ENCODE data around the gene ANO1. TPM values are rescaled to one million over a fixed set of nuclear protein-coding genes. Genes with fewer than 3 reads are reported as not detected.

ANO1 gene
- total RNA-seq: 1 to 10 TPM; 1.5 to 8.7 (median 4.6) TPM

- TF ChIP-seq, protein P1, sequence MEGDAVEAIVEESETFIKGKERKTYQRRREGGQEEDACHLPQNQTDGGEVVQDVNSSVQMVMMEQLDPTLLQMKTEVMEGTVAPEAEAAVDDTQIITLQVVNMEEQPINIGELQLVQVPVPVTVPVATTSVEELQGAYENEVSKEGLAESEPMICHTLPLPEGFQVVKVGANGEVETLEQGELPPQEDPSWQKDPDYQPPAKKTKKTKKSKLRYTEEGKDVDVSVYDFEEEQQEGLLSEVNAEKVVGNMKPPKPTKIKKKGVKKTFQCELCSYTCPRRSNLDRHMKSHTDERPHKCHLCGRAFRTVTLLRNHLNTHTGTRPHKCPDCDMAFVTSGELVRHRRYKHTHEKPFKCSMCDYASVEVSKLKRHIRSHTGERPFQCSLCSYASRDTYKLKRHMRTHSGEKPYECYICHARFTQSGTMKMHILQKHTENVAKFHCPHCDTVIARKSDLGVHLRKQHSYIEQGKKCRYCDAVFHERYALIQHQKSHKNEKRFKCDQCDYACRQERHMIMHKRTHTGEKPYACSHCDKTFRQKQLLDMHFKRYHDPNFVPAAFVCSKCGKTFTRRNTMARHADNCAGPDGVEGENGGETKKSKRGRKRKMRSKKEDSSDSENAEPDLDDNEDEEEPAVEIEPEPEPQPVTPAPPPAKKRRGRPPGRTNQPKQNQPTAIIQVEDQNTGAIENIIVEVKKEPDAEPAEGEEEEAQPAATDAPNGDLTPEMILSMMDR (IDR thresholded peaks at IDR 0.05; ENCODE audit: low read depth): no peak
Observed at GRCh38 chr11:70078095-70078780, at the start of gene ANO1. TSS of gene ANO1 (plus strand) at chr11:70078317. CDS start at chr11:70078607, 290 bp downstream.

- TF ChIP-seq, protein P1 (IDR thresholded peaks at IDR 0.05; ENCODE audit: low read depth): no peak
Observed at GRCh38 chr11:70029115-70029860, 48.8 kb upstream of the ANO1 start.

- TF ChIP-seq, protein P1 (IDR thresholded peaks at IDR 0.05; ENCODE audit: low read depth): no peak
Observed at GRCh38 chr11:70029861-70030380, 48.2 kb upstream of the ANO1 start.

DNA sequence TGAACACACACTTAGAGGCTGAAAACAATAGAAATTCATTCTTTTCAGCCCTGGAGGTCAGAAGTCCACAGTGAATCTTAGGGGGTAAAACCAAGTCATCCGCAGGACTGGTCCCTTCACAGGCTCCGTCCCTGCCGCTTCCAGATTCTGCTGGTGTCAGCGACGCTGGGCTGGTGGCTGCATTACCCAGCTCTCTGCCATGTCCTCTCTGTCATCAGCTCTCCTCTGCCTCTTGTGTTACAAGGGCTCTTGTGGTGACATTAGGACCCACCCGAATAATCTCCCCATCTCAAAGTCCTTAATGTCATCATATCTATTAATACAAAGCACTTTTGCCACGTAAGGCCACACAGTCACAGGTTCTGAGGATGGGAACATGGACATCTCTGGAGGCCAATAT, 47.7 kb upstream of the ANO1 start:
- TF ChIP-seq, protein P1 (IDR thresholded peaks at IDR 0.05; ENCODE audit: low read depth): no peak

DNA sequence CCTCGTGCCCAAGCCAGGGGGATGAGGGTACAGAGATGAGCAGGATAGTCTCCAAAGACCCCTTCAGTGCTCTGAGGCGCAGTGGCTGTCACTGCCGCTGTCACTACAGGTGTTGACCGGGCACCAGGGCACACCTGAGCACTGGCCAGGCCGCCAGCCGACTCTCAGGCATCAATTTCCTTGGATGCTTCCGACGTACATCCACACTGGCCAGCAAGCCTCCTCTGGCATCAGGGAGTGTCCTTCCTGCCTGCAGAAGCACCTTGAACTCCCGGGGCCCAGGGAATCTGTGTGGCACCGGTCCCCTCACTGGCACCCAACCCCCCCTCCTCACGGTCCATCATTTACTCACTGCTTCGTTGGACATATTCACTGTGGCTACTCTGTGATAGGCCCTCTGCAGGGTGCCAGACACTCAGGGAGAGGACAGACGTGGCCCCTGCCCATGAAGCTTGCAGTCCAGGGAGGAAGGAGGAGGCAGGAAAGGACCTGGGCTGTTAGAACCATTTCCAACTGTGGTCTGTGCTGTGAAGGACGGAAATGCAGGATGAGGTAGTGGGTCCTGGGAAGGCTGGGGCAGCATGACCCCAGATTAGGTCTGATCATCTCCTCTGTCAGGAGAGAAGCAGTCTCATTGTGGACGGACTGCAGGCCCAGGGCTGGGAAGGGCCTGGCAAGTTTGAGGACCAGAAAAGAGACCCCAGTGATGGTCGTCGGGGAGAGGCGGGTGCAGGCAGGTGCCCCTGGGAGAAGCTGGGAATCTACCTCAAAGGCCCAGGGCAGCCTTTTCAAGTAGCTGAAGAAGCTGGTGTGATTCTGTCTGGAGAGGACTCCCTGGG, 46.3 kb upstream of the ANO1 start:
- TF ChIP-seq, protein P1 (IDR thresholded peaks at IDR 0.05; ENCODE audit: low read depth): no peak

- TF ChIP-seq, protein P1 (IDR thresholded peaks at IDR 0.05; ENCODE audit: low read depth): no peak
Observed at GRCh38 chr11:70032470-70032795, 45.7 kb upstream of the ANO1 start.

All from subcutaneous adipose tissue (tissue), 4 donors.